GM12878 (cell line): ENCODE measurements around the gene TRPM7. TPM values are rescaled to one million over a fixed set of nuclear protein-coding genes. Genes with fewer than 3 reads are reported as not detected.

Experiments used
- ATAC-seq: fragments of 200-7000 bp; cut with Tn5 transposase; 3 replicates; pipeline ENCODE4 v1.9.1; 2020; ENCODE audit warnings: mild to moderate bottlenecking, moderate library complexity
- BruUV-seq: library from RNA; stranded (reverse); fragments of 400-500 nt; replicated peaks from 2 replicates; lab custom pipeline; 2021; lab: Mats Ljungman, UMichigan
- CTCF ChIA-PET: fragments of 300-600 bp; sonication (Branson Sonifier 250); formaldehyde crosslinking; extraction: SDS; loops from one replicate; lab custom pipeline; 2021; ENCODE audit warnings: inconsistent platforms; lab: Yijun Ruan, JAX
- POLR2A ChIA-PET: fragments of 350-600 bp; formaldehyde crosslinking; extraction: SDS; loops from one replicate; lab custom pipeline; 2021; ENCODE audit warnings: inconsistent platforms; lab: Charles Lee
- RAD21 ChIA-PET: fragments of 300-600 bp; sonication (Branson Sonifier 250); formaldehyde crosslinking; loops from one replicate; lab custom pipeline; 2023; ENCODE audit warnings: antibody characterized with exemption; ENCODE audit not compliant: unreplicated experiment; lab: Charles Lee
- SMC1A ChIA-PET: fragments of 300-600 bp; sonication (Branson Sonifier 250); formaldehyde crosslinking; loops from one replicate; lab custom pipeline; 2023; ENCODE audit not compliant: unreplicated experiment, uncharacterized antibody; lab: Charles Lee
- DNase-seq: peaks from one replicate; pipeline ENCODE4 v3.0.0-alpha.2; 2011; ENCODE audit warnings: low read depth, low spot score
- FAIRE-seq: peaks from 3 replicates; lab custom pipeline; 2011; peaks lifted over from hg19 to GRCh38; lab: Jason Lieb, UNC
- H2AFZ ChIP-seq: 2 replicates; pipeline ENCODE4 v1.6.0; 2011; ENCODE audit warnings: low read depth, low read length, control low read depth; ENCODE audit not compliant: control insufficient read depth
- H3K27ac ChIP-seq: 2 replicates; pipeline ENCODE4 v1.5.1; 2011; ENCODE audit warnings: control low read depth; ENCODE audit not compliant: control insufficient read depth, insufficient read depth
- H3K27me3 ChIP-seq, 2 experiments: replicated peaks in 1 of 2; 2 replicates each; pipeline versions ENCODE4 v1.6.0 to v1.6.1; 2011; ENCODE audit warnings: low read length in 1 of 2; ENCODE audit not compliant: control insufficient read depth in 2 of 2, insufficient read depth in 2 of 2
- H3K36me3 ChIP-seq, 2 experiments: 2 replicates each; pipeline ENCODE4 v1.5.1; 2011; ENCODE audit warnings: low read length in 1 of 2; ENCODE audit not compliant: control insufficient read depth in 2 of 2, insufficient read depth in 2 of 2
- H3K4me1 ChIP-seq: 2 replicates; pipeline ENCODE4 v1.6.1; 2011; ENCODE audit warnings: mild to moderate bottlenecking, low read length, moderate library complexity, mixed read lengths; ENCODE audit not compliant: control insufficient read depth, insufficient read depth
- H3K4me2 ChIP-seq: 2 replicates; pipeline ENCODE4 v1.6.0; 2011; ENCODE audit warnings: control low read depth; ENCODE audit not compliant: control insufficient read depth, insufficient read depth
- H3K4me3 ChIP-seq: fragments of 200-600 bp; sonication (generic); 2 replicates; pipeline ENCODE4 v1.5.1; 2016
- H3K79me2 ChIP-seq: 2 replicates; pipeline ENCODE4 v1.6.0; 2011; ENCODE audit warnings: low read length; ENCODE audit not compliant: control insufficient read depth, insufficient read depth
- H3K9ac ChIP-seq: 2 replicates; pipeline ENCODE4 v1.8.0; 2011; ENCODE audit warnings: low read length, control low read depth, mixed read lengths; ENCODE audit not compliant: control insufficient read depth, insufficient read depth
- H3K9me3 ChIP-seq: replicated peaks from 3 replicates; pipeline ENCODE4 v1.5.1; 2011; ENCODE audit warnings: mild to moderate bottlenecking, low read length; ENCODE audit not compliant: control insufficient read depth, insufficient read depth
- H4K20me1 ChIP-seq: 2 replicates; pipeline ENCODE4 v1.6.0; 2011; ENCODE audit not compliant: control insufficient read depth, insufficient read depth
- CHD4 ChIP-seq: fragments of 200-600 bp; sonication (generic); IDR thresholded peaks from 2 replicates; pipeline ENCODE4 v1.6.1; 2016; ENCODE audit warnings: mild to moderate bottlenecking
- EZH2 ChIP-seq: IDR thresholded peaks from 2 replicates; pipeline ENCODE4 v1.6.1; 2012; ENCODE audit warnings: low read depth, mild to moderate bottlenecking, control low read depth, inconsistent platforms, low read length, borderline replicate concordance; ENCODE audit not compliant: control insufficient read depth
- IKZF1 ChIP-seq: fragments of 450-650 bp; conservative IDR thresholded peaks from 2 replicates; pipeline ENCODE4 v1.6.1; 2017; ENCODE audit warnings: antibody characterized with exemption, mild to moderate bottlenecking
- KDM1A ChIP-seq: fragments of 200-600 bp; sonication (generic); IDR thresholded peaks from 2 replicates; pipeline ENCODE4 v1.6.1; 2016; ENCODE audit warnings: borderline replicate concordance
- NFYB ChIP-seq: IDR thresholded peaks from 2 replicates; pipeline ENCODE4 v1.6.1; 2011; ENCODE audit warnings: low read depth, mild to moderate bottlenecking, low read length, improper control_type of control experiment, moderate library complexity; ENCODE audit not compliant: insufficient read depth
- PAX8 ChIP-seq: fragments of 450-650 bp; IDR thresholded peaks from 2 replicates; pipeline ENCODE4 v1.6.1; 2017; ENCODE audit warnings: mild to moderate bottlenecking, moderate library complexity
- PML ChIP-seq: IDR thresholded peaks from 2 replicates; pipeline ENCODE4 v1.6.1; 2012; ENCODE audit warnings: low read length, inconsistent platforms
- SMC3 ChIP-seq: IDR thresholded peaks from 2 replicates; pipeline ENCODE4 v1.6.1; 2011; ENCODE audit warnings: low read length, improper control_type of control experiment, borderline replicate concordance
- STAT3 ChIP-seq: IDR thresholded peaks from 2 replicates; pipeline ENCODE4 v1.6.1; 2011; ENCODE audit warnings: low read depth, low read length, improper control_type of control experiment
- TAF1 ChIP-seq: IDR thresholded peaks from 2 replicates; pipeline ENCODE4 v1.6.1; 2011; ENCODE audit warnings: mild to moderate bottlenecking, low read depth, low read length, borderline replicate concordance
- TCF12 ChIP-seq: IDR thresholded peaks from 2 replicates; pipeline ENCODE4 v1.6.1; 2011; ENCODE audit warnings: low read depth, mild to moderate bottlenecking, low read length
- WGBS: methylation state at CpG from one replicate; pipeline ENCODE4 v1.1.6; 2016; ENCODE audit warnings: low lambda C conversion rate; ENCODE audit not compliant: insufficient replicate concordance, insufficient coverage; ENCODE audit errors: missing lambda C conversion rate; 5-methylcytosine and 5-hydroxymethylcytosine counted together
- in situ Hi-C: fragments of 300-500 bp; cut with MboI; formaldehyde crosslinking; loops from 9 replicates; pipeline ENCODE4 v1.14.3; 2018; ENCODE audit warnings: mixed read lengths
- intact Hi-C: fragments of 100-400 bp; cut with micrococcal nuclease; formaldehyde crosslinking; loops from one replicate; pipeline ENCODE4 v1.14.2; 2022; ENCODE audit not compliant: unreplicated experiment
- polyA plus RNA-seq, 11 experiments: library from polyadenylated mRNA; depleted of rRNA in 4 of 11; unstranded in 6 of 11; stranded (reverse) in 5 of 11; fragments of >200 nt; fragmentation: Nextera tagmentation in 4 of 11; fragmentation: Illumina TruSeq in 1 of 11; extraction: Ambion mirVana in 4 of 11; extraction: Trizol in 1 of 11; gene quantifications; 1 replicate in 1 of 11; 2 replicates in 10 of 11; pipeline versions ENCODE4 v1.2.1 to v1.2.3, GENCODE V29; 2011 to 2016; ENCODE audit warnings: inconsistent platforms in 2 of 11, missing spikeins in 2 of 11, low read depth in 1 of 11
- total RNA-seq, 4 experiments: library from RNA; depleted of rRNA in 3 of 4; stranded (reverse); fragments of >200 nt in 3 of 4; fragmentation: Illumina TruSeq in 1 of 4; extraction: Trizol in 1 of 4; gene quantifications; 2 replicates each; pipeline versions ENCODE4 v1.2.1 to v1.2.3, GENCODE V29; 2013 to 2021
- TF ChIP-seq, protein P1 (sequence below): fragments of 150-350 bp; IDR thresholded peaks from 2 replicates; pipeline ENCODE4 v1.6.1; 2016; ENCODE audit warnings: low read depth, low read length
- TF ChIP-seq, protein P2 (sequence below): IDR thresholded peaks from 2 replicates; pipeline ENCODE4 v1.6.1; 2012; ENCODE audit warnings: low read depth, low read length, improper control_type of control experiment

TRPM7 gene
- total and polyA plus RNA-seq, 10 of the 15 experiments (the other 5 are each of a cell fraction or from before 2014, with no cell fraction given) = 4.5 to 49.7 (median 22.5) TPM

DNA sequence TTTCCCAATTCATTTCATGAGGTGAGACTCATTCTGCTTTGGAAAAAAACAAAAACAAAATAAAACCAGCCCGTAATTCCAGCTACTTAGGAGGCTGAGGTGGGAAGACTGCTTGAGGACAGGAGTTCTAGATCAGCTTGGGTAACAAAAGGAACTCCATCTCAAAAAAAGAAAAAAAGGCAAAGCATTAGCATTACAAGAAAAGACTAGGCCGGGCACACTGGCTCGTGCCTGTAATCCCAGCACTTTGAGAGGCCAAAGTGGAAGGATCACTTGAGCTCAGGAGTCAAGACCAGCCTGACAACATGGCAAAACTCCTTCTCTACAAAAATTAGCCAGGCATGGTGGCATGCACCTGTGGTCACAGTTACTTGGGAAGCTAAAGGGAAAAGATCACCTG lies 33.9 kb downstream of the TRPM7 start:
- FAIRE-seq (no peak), ATAC-seq (no peak), DNase-seq (no peak)
- in situ Hi-C loops (no loop called here), intact Hi-C loops (no loop called here)
- no peaks in the 10 kb centered on the region for H3K79me2 ChIP-seq
- WGBS = 98% methylated on average over 3 of the region's 3 CpGs
- SMC1A ChIA-PET = interaction anchor here (0.7 to 1.3 kb wide), 3 partner anchors 11 to 1230 kb away, joined by 3 to 5 read pairs (median 4); partner anchors contain the start of gene FGF7
- RAD21 ChIA-PET = no interaction called here
- peaks cover 18 to 23% of the 10 kb centered on the region in 2 experiments for H3K36me3 ChIP-seq
- no TSS peak for BruUV-seq
- H4K20me1 ChIP-seq = no peaks in the 10 kb centered on the region
- H3K4me1 ChIP-seq = peaks cover 7% of the 10 kb centered on the region
- H3K4me2 ChIP-seq = no peak overlapping the region
- no peak overlapping the region for H3K4me3 ChIP-seq
- H3K27me3 ChIP-seq = no peaks in the 10 kb centered on the region
- no peak overlapping the region for H3K9ac ChIP-seq
- CTCF ChIA-PET = interaction anchor here (0.7 kb wide), 1 partner anchor 226 kb away, joined by 4 read pairs; no protein-coding TSS in a partner anchor
- H3K27ac ChIP-seq = no peak overlapping the region
- H3K9me3 ChIP-seq = no peaks in the 10 kb centered on the region; the same call in 2 of the 3 replicates
- TF ChIP-seq SMC3 = no peak
- no peak for TF ChIP-seq NFYB
- H2AFZ ChIP-seq = no peak overlapping the region
- POLR2A ChIA-PET = no interaction called here

DNA sequence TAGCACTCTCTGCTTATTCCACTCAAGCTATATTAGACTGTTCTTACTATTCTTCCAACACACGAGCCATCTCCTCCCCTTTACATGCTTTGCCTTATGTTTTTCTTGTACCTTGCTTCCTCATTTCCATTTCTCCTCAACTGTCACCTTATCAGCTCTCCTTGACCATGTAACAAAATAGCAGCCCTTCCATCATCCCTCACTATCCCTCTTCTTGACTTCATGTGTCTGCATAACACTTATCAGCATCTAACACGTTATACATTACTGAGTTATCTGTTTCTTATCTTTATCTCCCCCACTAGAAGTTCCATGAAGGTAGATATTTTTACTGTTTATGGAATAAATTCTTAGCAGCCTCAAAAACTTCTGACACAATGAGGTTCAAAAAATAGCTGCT lies 45.3 kb downstream of the TRPM7 start:
- no peaks in the 10 kb centered on the region for H4K20me1 ChIP-seq
- H3K27ac ChIP-seq = no peak overlapping the region
- H3K4me2 ChIP-seq = no peak overlapping the region
- ChIA-PET CTCF (no interaction called here), RAD21 (no interaction called here), SMC1A (interaction anchor here (1.5 to 1.6 kb wide), 2 partner anchors 12 to 13 kb away, joined by 4 to 5 read pairs; no protein-coding TSS in a partner anchor), POLR2A (no interaction called here)
- H3K27me3 ChIP-seq = no peaks in the 10 kb centered on the region
- DNase-seq (no peak), ATAC-seq (no peak), FAIRE-seq (no peak)
- intact Hi-C loops = no loop called here
- no peak overlapping the region for H3K4me3 ChIP-seq
- no peaks in the 10 kb centered on the region; the same call in 2 of the 3 replicates for H3K9me3 ChIP-seq
- 97% methylated on average over 2 of the region's 2 CpGs for WGBS
- in situ Hi-C loops = no loop called here
- H3K9ac ChIP-seq = no peak overlapping the region
- H2AFZ ChIP-seq = no peak overlapping the region
- no peaks in the 10 kb centered on the region for H3K4me1 ChIP-seq
- H3K36me3 ChIP-seq = peaks cover 5 to 33% of the 10 kb centered on the region in 2 experiments
- no TSS peak for BruUV-seq
- H3K79me2 ChIP-seq = no peaks in the 10 kb centered on the region
- TF ChIP-seq CHD4 (no peak), STAT3 (no peak), IKZF1 (no peak), TCF12 (no peak), KDM1A (no peak), PAX8 (no peak), TAF1 (no peak), PML (no peak), EZH2 (no peak)
- TF ChIP-seq, protein P1, sequence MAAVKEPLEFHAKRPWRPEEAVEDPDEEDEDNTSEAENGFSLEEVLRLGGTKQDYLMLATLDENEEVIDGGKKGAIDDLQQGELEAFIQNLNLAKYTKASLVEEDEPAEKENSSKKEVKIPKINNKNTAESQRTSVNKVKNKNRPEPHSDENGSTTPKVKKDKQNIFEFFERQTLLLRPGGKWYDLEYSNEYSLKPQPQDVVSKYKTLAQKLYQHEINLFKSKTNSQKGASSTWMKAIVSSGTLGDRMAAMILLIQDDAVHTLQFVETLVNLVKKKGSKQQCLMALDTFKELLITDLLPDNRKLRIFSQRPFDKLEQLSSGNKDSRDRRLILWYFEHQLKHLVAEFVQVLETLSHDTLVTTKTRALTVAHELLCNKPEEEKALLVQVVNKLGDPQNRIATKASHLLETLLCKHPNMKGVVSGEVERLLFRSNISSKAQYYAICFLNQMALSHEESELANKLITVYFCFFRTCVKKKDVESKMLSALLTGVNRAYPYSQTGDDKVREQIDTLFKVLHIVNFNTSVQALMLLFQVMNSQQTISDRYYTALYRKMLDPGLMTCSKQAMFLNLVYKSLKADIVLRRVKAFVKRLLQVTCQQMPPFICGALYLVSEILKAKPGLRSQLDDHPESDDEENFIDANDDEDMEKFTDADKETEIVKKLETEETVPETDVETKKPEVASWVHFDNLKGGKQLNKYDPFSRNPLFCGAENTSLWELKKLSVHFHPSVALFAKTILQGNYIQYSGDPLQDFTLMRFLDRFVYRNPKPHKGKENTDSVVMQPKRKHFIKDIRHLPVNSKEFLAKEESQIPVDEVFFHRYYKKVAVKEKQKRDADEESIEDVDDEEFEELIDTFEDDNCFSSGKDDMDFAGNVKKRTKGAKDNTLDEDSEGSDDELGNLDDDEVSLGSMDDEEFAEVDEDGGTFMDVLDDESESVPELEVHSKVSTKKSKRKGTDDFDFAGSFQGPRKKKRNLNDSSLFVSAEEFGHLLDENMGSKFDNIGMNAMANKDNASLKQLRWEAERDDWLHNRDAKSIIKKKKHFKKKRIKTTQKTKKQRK = no peak
- TF ChIP-seq, protein P2, sequence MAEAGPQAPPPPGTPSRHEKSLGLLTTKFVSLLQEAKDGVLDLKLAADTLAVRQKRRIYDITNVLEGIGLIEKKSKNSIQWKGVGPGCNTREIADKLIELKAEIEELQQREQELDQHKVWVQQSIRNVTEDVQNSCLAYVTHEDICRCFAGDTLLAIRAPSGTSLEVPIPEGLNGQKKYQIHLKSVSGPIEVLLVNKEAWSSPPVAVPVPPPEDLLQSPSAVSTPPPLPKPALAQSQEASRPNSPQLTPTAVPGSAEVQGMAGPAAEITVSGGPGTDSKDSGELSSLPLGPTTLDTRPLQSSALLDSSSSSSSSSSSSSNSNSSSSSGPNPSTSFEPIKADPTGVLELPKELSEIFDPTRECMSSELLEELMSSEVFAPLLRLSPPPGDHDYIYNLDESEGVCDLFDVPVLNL = no peak
